HK-2 (cell line): ENCODE data around the gene UBE2O.

Experiments
- DNase-seq: peaks from one replicate; pipeline ENCODE4 v3.0.0-alpha.2; 2018; ENCODE audit not compliant: unreplicated experiment

UBE2O gene

GRCh38 chr17:76485569-76485968 lies 32.6 kb upstream of the UBE2O start:
- no peak for DNase-seq

- no peak for DNase-seq
These were observed 31.3 kb upstream of the UBE2O start for GRCh38 chr17:76484228-76484725.

GRCh38 chr17:76481071-76481655 lies 28.2 kb upstream of the UBE2O start:
- DNase-seq: no peak

GRCh38 chr17:76480632-76481031 lies 27.7 kb upstream of the UBE2O start:
- DNase-seq: no peak

- DNase-seq: no peak
These were observed 26.6 kb upstream of the UBE2O start for GRCh38 chr17:76479515-76480060.

- DNase-seq: no peak
These were observed 26.0 kb upstream of the UBE2O start for GRCh38 chr17:76478730-76479514.

GRCh38 chr17:76478097-76478496 lies 25.1 kb upstream of the UBE2O start:
- no peak for DNase-seq

- no peak for DNase-seq
These were observed 24.6 kb upstream of the UBE2O start for GRCh38 chr17:76477576-76477975.

GRCh38 chr17:76476736-76477135 lies 23.8 kb upstream of the UBE2O start:
- no peak for DNase-seq

GRCh38 chr17:76475302-76475701 lies 22.4 kb upstream of the UBE2O start:
- DNase-seq: no peak

- no peak for DNase-seq
These were observed 21.9 kb upstream of the UBE2O start for GRCh38 chr17:76474894-76475293.

- no peak for DNase-seq
These were observed 21.3 kb upstream of the UBE2O start for GRCh38 chr17:76474238-76474637.

- no peak for DNase-seq
These were observed 20.6 kb upstream of the UBE2O start for GRCh38 chr17:76473541-76473985.

- no peak for DNase-seq
These were observed 19.8 kb upstream of the UBE2O start for GRCh38 chr17:76472726-76473125.

GRCh38 chr17:76472258-76472645 lies 19.3 kb upstream of the UBE2O start:
- no peak for DNase-seq

GRCh38 chr17:76471498-76472257 lies 18.7 kb upstream of the UBE2O start:
- no peak for DNase-seq

- no peak for DNase-seq
These were observed 17.2 kb upstream of the UBE2O start for GRCh38 chr17:76469991-76470739.

GRCh38 chr17:76469076-76469990 lies 16.4 kb upstream of the UBE2O start:
- DNase-seq: no peak

- DNase-seq: no peak
These were observed 15.7 kb upstream of the UBE2O start for GRCh38 chr17:76468634-76469010.

- DNase-seq: no peak
These were observed 15.1 kb upstream of the UBE2O start for GRCh38 chr17:76467809-76468633.
